ENCODE measurements around the gene BRWD1. TPM values are rescaled to one million over a fixed set of nuclear protein-coding genes. Genes with fewer than 3 reads are reported as not detected.
A peak's percentile ranks its signal among the peaks of the same experiment; 100 is the strongest.

The BRWD1 gene
- total and polyA plus RNA-seq, 2 of the 8 experiments (the other 6 are each of a cell fraction or from before 2014, with no cell fraction given), result 9.3 to 45.2 TPM

DNA sequence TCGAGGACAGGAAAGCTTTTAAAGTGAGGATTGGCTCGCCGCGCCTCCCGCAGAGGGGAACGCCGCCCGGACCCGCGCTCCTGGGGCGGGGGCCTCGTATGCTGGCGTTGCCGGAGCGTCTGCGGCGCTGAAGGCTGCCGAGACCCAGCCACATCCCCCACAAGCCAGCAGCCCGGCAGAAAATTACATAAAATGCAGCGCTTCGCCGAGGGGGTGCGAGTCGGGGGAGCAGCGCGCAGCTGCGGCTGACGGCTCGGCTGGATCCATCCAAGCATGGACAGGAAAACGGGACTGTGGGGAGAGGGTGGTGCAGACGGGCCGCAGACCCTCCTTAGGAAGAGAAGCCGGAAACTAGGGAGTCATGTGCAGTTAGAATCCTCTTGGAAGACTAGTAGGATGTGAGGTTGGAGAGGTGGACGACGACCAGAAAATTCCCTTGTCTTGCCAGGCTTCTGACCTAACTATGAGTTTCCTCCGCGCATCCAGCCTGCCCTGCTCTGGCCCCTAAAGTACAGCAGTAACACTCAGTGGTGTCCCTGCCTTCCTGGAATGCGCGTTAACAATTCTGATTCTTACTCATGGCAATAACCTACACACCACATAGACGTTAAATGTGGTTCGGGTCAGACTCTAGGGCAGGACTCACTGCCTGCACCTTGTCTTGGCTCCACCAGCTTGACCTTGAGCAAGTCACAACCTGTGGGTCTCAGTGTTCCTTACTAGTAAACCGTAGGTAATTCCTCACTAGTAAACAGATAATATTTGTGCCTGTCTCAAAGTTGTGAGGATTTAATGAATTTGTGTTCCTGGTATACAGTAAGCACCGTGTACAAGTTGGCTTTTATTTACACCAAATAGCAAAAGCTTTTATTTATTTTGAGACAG lies 953 bp upstream of the BRWD1 start (continued):
- peak; percentile 50; the same call in 1 of the 2 replicates for TF ChIP-seq TEAD4 (IDR thresholded peaks at IDR 0.05; ENCODE audit: low read depth, low read length)
- TF ChIP-seq, protein P1, sequence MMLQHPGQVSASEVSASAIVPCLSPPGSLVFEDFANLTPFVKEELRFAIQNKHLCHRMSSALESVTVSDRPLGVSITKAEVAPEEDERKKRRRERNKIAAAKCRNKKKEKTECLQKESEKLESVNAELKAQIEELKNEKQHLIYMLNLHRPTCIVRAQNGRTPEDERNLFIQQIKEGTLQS (IDR thresholded peaks at IDR 0.05; ENCODE audit: insufficient read depth, low read depth, low read length), result no peak
- TF ChIP-seq E2F6 (IDR thresholded peaks at IDR 0.05), result no peak
- no peak for TF ChIP-seq KDM1A (IDR thresholded peaks at IDR 0.05; ENCODE audit: borderline replicate concordance, low read length)
- TF ChIP-seq SIN3A (conservative IDR thresholded peaks at IDR 0.05 in 1 of 2, IDR thresholded peaks at IDR 0.05 in 1 of 2; ENCODE audit: low read depth in 1 of 2, low read length in 2 of 2), result 0 out of 4 replicates have a peak, but pooled peaks of 1 of the 2 experiments have one; percentile 12
- no peak for TF ChIP-seq NANOG (IDR thresholded peaks at IDR 0.05; ENCODE audit: insufficient read depth, low read depth, low read length, poor library complexity, severe bottlenecking)
- TF ChIP-seq BCL11A (IDR thresholded peaks at IDR 0.05; ENCODE audit: low read depth in 2 of 2, low read length in 2 of 2), result no peak
- no peak for TF ChIP-seq ZNF274 (IDR thresholded peaks at IDR 0.05; ENCODE audit: borderline replicate concordance, extremely low read depth, low read length)
- TF ChIP-seq EP300 (IDR thresholded peaks at IDR 0.05; ENCODE audit: borderline replicate concordance in 1 of 2, low read depth in 2 of 2, low read length in 2 of 2), result no peak
- no peak for TF ChIP-seq POU5F1 (IDR thresholded peaks at IDR 0.05; ENCODE audit: low read depth, low read length)
- TF ChIP-seq SP1 (IDR thresholded peaks at IDR 0.05; ENCODE audit: low read depth, low read length), result no peak
- peak; percentile 9; the same call in 1 of the 2 replicates for TF ChIP-seq MAX (IDR thresholded peaks at IDR 0.05)
- no peak for TF ChIP-seq CBX8 (IDR thresholded peaks at IDR 0.05; ENCODE audit: borderline replicate concordance, low read depth, low read length)
- TF ChIP-seq HDAC6 (IDR thresholded peaks at IDR 0.05; ENCODE audit: low read depth, low read length), result no peak
- TF ChIP-seq SRF (IDR thresholded peaks at IDR 0.05; ENCODE audit: low read depth, low read length), result no peak
- no peak for TF ChIP-seq GABPA (IDR thresholded peaks at IDR 0.05; ENCODE audit: borderline replicate concordance, insufficient read depth, low read length)
- no peak for TF ChIP-seq RNF2 (IDR thresholded peaks at IDR 0.05; ENCODE audit: borderline replicate concordance, low read depth, low read length, missing control alignments, poor library complexity, severe bottlenecking)
- TF ChIP-seq JUND (IDR thresholded peaks at IDR 0.05; ENCODE audit: low read length), result no peak
- no peak for TF ChIP-seq MAFK (IDR thresholded peaks at IDR 0.05; ENCODE audit: low read depth, low read length)
- TF ChIP-seq HDAC2 (IDR thresholded peaks at IDR 0.05; ENCODE audit: borderline replicate concordance in 1 of 2, low read depth in 2 of 2, low read length in 2 of 2), result no peak

Data from H1 (cell line).